ENCODE results near the gene SYPL1.

- no peak for TF ChIP-seq CTCF (IDR thresholded peaks at IDR 0.05; ENCODE audit: poor library complexity)
- TF ChIP-seq EZH2phosphoT487 (IDR thresholded peaks at IDR 0.05; ENCODE audit: low read depth, severe bottlenecking, unreplicated experiment), result no peak
- TF ChIP-seq EZH2 (IDR thresholded peaks at IDR 0.05; ENCODE audit: borderline replicate concordance), result no peak
Measured at GRCh38 chr7:106068538-106068961, 43.6 kb downstream of the SYPL1 start.

Measured in hepatocyte (in vitro differentiated cells).